Tongue (tissue), 2 donors: Measurements from ENCODE around the gene UNC13C. TPM values are rescaled to one million over a fixed set of nuclear protein-coding genes. Genes with fewer than 3 reads are reported as not detected.

ENCODE experiments used
- DNase-seq: peaks from one replicate; pipeline ENCODE4 v3.0.0-alpha.2; 2015
- total RNA-seq: library from RNA; depleted of rRNA; stranded (reverse); fragments of >200 nt; gene quantifications from one replicate; pipeline ENCODE4 v1.2.3, GENCODE V29; 2014

Gene UNC13C
- total RNA-seq, 1 donor from 2014 or later, result 0.92 TPM

DNA sequence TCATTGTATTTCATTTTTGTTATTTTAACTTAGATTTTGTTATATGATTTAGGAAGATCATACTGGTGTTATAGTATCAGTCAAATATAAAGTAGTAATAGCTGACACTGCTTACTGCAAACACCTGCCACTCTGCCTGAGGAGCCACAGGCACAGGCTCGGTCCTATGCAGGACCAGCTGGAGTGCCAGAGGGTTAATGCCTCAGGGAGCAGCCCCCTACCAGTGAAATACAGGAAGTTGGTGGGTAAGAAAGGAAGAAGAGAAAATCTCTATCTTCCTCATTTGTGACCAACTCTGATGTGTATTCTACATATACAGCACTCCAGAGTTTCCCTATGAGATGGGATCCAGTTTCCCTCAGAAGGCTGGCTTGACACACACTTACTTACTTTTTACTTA, 593.3 kb downstream of the UNC13C start:
- no peak for DNase-seq

- DNase-seq, result no peak
Measured at GRCh38 chr15:54575586-54575985, 597.3 kb downstream of the UNC13C start.

GRCh38 chr15:54576298-54576935, 598.2 kb downstream of the UNC13C start:
- no peak for DNase-seq

DNA sequence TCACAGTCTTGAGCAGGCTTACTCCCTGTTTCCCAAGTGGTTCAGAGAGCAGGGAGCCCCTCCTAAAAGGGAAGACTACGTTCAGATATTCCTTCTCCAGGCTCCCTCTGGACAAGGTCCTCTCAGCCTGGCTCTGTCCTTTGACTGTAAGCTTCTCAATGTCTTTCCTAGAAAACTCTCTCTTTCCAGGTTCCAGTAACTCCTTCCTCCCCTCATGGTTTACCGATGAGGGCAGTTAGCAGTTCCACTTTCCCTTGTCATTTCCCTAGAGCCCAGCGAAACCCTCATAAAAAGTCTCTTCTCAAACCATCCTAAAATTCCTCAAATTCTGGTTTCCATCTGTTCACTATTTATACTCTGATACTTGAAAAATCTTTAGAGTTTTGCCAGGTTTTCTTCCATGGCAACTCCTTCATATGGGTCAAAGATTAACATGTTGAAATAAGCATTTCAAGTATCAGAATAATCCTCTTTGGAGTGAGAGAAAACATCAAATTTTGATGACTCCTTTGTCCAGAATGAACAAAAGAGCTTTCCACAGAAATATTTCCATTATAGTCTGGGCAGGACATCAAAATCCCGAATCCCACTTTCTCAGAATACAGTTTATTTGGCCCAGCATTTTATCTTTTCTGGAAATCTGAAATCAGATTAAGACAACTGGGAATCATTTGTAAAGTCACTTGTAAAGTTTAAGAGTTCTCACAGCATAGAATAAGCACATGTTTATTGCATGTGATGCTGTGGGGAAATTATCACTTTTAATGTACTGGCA, 599.4 kb downstream of the UNC13C start:
- DNase-seq, result peak; percentile 40

DNA sequence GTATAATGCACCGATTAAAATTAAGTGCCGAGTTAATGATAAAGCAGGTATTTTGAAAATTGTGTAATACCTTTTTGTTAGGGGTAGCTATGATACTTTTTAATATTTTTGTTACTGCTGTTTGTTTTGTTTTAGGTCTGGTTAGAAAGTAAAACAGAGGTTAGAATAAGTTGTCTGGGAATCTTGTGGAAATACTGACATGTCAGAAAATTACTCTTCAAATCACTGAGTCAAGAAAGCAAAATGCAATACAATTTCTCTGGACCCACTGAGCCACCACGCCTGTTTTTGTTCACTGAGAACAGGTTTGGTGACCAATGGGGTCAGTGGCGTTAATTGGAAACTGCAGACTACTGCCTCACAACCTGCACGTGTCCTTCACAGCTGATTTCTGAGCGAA, 601.6 kb downstream of the UNC13C start:
- no peak for DNase-seq

- no peak for DNase-seq
Measured at GRCh38 chr15:54580643-54581042, 602.4 kb downstream of the UNC13C start.

DNA sequence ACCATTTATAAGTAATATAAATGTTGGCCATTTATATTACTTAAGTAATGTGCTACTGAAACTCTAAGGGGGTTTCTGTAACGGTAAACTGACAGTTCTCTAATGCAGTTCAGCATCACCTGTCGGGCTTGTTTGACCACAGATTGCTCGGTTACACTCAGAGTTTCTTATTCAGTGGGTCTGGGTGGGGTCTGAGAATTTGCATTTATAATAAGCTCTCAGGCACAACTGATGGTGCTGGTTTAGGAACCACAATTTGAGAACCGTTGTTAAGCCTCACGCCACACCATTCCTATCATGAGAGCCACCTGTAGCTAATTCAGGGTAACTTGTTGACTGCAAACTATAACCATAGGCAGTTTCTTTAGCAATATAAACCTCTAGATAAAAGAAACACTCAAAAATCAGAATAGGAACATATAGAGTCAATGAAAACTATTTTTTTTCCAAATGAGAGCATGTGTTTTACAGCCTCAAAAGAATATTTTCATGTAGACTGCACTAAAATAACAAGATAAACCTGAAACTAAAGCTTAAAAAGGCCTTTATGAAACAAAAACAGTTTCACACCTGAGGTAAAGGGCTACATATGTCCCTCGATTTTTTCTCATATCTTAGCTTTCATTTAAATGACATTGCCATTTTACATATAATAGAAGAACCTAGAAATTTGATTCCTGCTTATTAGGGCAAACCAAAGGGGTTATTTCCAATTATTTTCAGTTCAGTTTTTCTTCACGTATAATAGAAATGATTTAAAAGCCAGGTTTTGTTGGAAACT, 604.8 kb downstream of the UNC13C start:
- no peak for DNase-seq

- DNase-seq, result no peak
Measured at GRCh38 chr15:54585063-54585462, 606.8 kb downstream of the UNC13C start.

GRCh38 chr15:54594115-54594514, 615.9 kb downstream of the UNC13C start:
- no peak for DNase-seq

GRCh38 chr15:54599386-54599785, 621.1 kb downstream of the UNC13C start:
- no peak for DNase-seq

DNA sequence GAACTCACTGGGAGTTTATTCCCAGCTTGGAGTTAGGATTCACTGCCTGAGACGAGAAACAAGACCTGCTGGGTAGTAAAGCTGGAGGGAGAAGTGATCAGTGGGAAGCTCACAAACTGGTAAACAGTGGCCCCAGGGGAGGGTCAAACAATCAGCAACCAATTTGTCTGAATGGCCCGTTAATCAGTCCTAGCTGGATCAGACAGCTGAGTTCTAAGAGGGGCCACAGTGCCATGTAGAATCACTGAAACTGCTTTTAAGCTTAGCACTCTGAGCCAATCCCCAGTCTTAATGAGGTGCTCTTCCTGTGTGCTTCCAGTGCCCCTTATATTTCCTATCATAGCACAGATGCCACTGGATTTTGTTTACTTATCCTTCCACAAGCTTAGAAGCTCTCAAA, 626.8 kb downstream of the UNC13C start:
- no peak for DNase-seq

DNA sequence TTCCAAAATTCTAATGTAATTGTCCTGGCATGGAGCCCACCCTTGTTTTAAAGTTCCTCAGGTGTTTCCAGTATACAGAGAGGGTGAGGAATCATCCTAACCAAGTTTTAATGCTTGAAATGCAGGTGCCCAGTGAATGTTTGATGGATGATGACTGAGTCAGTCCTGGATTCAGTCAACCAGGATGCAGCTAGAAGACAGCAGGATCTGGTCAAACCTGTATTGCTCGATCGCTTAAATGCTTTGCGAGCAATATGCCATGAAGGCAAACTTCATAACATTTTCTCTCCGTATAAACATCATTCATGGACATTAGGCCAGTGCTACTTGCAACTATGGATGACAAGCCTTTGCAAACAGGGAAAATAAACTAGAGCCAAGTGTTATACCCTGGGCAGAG, 627.3 kb downstream of the UNC13C start:
- no peak for DNase-seq

- DNase-seq, result no peak
Measured at GRCh38 chr15:54608876-54609835, 630.9 kb downstream of the UNC13C start.

DNA sequence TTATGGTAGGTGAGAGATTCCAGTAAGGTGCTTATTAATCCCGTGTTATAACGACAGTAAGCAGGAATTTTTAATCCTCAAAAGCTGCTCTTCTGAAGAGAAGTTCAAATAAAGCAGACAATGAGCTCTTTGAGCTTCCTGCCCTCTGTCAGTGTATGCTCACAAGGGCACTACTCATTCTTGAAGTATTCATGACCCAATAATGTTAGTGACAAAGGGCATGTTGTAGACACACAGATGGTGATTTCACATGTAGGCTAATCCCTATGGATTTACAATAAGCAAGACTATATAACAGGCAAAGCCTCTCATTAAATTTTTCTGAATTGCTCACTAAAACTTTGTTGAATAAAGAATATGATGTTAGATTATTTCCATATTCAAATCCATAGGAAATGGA, 639.9 kb downstream of the UNC13C start:
- DNase-seq, result no peak

DNA sequence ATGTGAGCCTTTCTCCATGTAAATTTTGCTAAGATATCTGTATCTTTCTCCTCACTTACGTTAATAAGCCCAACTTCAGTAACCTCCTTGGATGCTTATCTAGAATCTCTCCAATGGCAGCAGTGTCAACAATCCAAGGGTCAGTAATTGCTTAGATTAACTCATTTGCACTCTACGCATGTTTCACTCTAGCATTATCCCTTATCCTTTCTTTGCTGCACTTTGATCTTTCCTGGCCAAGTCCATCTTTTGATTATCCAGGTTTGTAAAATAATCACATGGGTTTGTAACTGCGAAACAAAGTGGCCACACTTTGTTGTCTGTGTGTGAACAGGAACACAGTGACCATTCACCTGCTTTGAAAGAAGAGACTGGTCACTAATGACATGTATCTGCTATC, 640.9 kb downstream of the UNC13C start:
- DNase-seq, result no peak

- no peak for DNase-seq
Measured at GRCh38 chr15:54620916-54621315, 642.7 kb downstream of the UNC13C start.

- DNase-seq, result no peak
Measured at GRCh38 chr15:54636147-54636546, 657.9 kb downstream of the UNC13C start.

DNA sequence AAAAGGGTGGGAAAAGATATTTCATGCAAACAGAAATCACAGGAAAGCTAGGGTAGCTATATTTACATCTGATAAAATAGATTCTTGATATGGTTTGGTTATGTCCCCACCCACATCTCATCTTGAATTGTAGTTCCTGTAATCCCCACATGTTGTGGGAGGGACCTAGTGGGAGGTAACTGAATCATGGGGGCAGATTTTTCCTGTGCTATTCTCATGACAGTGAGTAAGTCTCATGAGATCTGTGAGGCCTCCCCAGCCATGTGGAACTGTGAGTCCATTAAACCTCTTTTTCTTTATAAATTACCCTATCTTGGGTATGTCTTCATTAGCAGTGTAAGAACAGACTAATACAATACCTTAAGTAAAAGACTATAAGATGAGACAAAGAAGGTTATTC, 660.4 kb downstream of the UNC13C start:
- DNase-seq, result no peak

- no peak for DNase-seq
Measured at GRCh38 chr15:54640873-54641272, 662.6 kb downstream of the UNC13C start.

DNA sequence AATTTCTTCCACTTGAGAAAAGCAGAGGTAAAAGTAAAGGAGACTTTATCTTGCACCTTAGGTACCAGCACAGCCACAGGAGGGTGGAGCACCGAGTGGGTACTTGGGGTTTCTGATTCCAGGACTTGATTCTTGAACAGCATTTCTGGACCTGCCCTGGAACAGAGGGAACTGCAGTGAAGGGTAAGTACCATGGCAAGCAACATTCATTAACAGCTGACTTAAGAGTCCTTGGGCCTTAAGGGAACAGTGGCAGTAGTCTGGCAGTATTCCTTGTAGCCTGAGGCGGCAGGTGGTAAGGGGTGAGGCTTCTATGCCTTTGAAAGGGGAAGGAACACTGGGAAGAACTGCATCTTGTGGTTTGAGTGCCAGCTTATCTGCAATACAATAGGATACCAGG, 666.6 kb downstream of the UNC13C start:
- DNase-seq, result no peak

DNA sequence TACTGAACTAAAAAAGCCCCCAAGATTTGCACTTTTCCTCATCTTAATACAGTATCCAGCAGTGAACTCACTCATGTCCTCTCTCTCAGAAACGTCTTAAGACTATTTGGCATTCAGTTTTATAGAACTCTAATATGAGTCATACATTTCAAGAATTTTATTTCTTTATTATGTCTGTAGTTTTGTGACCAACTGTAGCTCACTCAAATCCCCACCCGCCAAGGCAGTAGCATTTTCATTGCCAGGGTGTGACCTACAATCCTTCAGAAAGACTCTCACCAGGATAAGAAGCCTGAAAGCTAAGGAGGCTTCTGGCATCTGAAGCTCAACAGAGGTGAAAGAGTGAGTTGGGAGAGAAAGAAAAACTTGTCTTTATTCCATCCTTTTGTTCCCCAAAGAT, 681.4 kb downstream of the UNC13C start:
- DNase-seq, result no peak

GRCh38 chr15:54660356-54660755, 682.1 kb downstream of the UNC13C start:
- no peak for DNase-seq
